Loucy (cell line): ENCODE data around the gene SOX1.

Source experiments
- H2AFZ ChIP-seq: fragments of 200-600 bp; sonication (generic); 2 replicates; pipeline ENCODE4 v1.6.0; 2016; ENCODE audit warnings: antibody characterized with exemption, mild to moderate bottlenecking, low read length, moderate library complexity
- H3F3A ChIP-seq: fragments of 200-600 bp; 2 replicates; pipeline ENCODE4 v1.6.0; 2016; ENCODE audit warnings: antibody characterized with exemption, low read depth, mild to moderate bottlenecking
- H3K27me3 ChIP-seq: fragments of 200-600 bp; sonication (generic); 2 replicates; pipeline ENCODE4 v1.6.1; 2014; ENCODE audit warnings: low read length, mild to moderate bottlenecking; ENCODE audit not compliant: insufficient read depth, poor library complexity, severe bottlenecking
- H3K36me3 ChIP-seq: fragments of 200-600 bp; sonication (generic); 2 replicates; pipeline ENCODE4 v1.6.1; 2016; ENCODE audit warnings: low read length; ENCODE audit not compliant: insufficient read depth
- H3K4me1 ChIP-seq: fragments of 200-600 bp; sonication (generic); 2 replicates; pipeline ENCODE4 v1.5.1; 2014; ENCODE audit warnings: low read length, mild to moderate bottlenecking; ENCODE audit not compliant: insufficient read depth, poor library complexity, severe bottlenecking
- H3K4me2 ChIP-seq: fragments of 200-600 bp; sonication (generic); 2 replicates; pipeline ENCODE4 v1.6.0; 2014; ENCODE audit warnings: antibody characterized with exemption, low read length, low read depth, mild to moderate bottlenecking; ENCODE audit not compliant: poor library complexity, severe bottlenecking
- H3K4me3 ChIP-seq: fragments of 200-600 bp; sonication (generic); 2 replicates; pipeline ENCODE4 v1.5.1; 2014; ENCODE audit warnings: low read length, mild to moderate bottlenecking, mixed read lengths; ENCODE audit not compliant: poor library complexity, severe bottlenecking
- H3K79me2 ChIP-seq: fragments of 200-600 bp; sonication (generic); 2 replicates; pipeline ENCODE4 v1.6.1; 2014; ENCODE audit warnings: low read length; ENCODE audit not compliant: insufficient read depth
- H3K9ac ChIP-seq: fragments of 200-600 bp; sonication (generic); 2 replicates; pipeline ENCODE4 v1.6.0; 2014; ENCODE audit warnings: mild to moderate bottlenecking, low read depth, low read length, moderate library complexity; ENCODE audit not compliant: poor library complexity, severe bottlenecking
- H3K9me2 ChIP-seq: fragments of 200-600 bp; sonication (generic); replicated peaks from 2 replicates; pipeline ENCODE4 v1.6.1; 2016; ENCODE audit warnings: low read depth, low read length, mixed read lengths
- H3K9me3 ChIP-seq: fragments of 200-600 bp; sonication (generic); 2 replicates; pipeline ENCODE4 v1.6.1; 2014; ENCODE audit warnings: mild to moderate bottlenecking, antibody characterized with exemption, low read length, low read depth; ENCODE audit not compliant: insufficient read depth
- H4K20me1 ChIP-seq: fragments of 200-600 bp; sonication (generic); 2 replicates; pipeline ENCODE4 v1.6.0; 2014; ENCODE audit warnings: antibody characterized with exemption, low read length, mild to moderate bottlenecking; ENCODE audit not compliant: insufficient read depth, poor library complexity, severe bottlenecking
- EZH2phosphoT487 ChIP-seq: fragments of 200-600 bp; IDR thresholded peaks from 2 replicates; pipeline ENCODE4 v1.6.1; 2018; ENCODE audit warnings: antibody characterized with exemption, mild to moderate bottlenecking, moderate library complexity, borderline replicate concordance
- TF ChIP-seq, protein P1 (sequence below): fragments of 200-600 bp; sonication (generic); conservative IDR thresholded peaks from 2 replicates; pipeline ENCODE4 v1.5.1; 2014; ENCODE audit warnings: mild to moderate bottlenecking, antibody characterized with exemption, low read length

Gene SOX1

DNA sequence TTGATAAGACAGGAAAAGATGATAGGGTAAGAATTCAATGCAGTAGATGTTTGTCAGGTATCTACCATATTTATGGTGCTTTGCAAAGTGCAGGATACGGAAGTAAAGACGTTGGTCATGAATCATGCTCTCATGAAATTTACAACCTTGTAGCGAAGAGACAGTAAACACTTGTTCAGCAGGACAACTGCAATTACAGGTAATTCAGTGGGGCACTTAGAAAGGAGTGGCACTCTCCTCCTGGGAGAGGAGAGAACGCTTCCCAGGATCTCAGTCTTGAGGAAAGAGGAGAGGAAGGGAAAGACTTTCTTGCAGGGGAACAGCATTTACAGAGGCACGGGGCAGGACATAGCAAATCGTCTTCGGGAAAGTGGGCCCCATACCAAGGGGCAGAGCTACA lies 46.4 kb downstream of the SOX1 start:
- Histone ChIP-seq H3K4me1 (no peaks in the 10 kb centered on the region), H3K4me2 (no peak overlapping the region), H2AFZ (no peak overlapping the region), H3F3A (no peaks in the 10 kb centered on the region), H3K36me3 (no peaks in the 10 kb centered on the region), H3K79me2 (no peaks in the 10 kb centered on the region), H3K27me3 (no peaks in the 10 kb centered on the region), H3K9me2 (no peaks in the 10 kb centered on the region), H3K4me3 (no peak overlapping the region), H4K20me1 (no peaks in the 10 kb centered on the region), H3K9me3 (peaks cover 2% of the 10 kb centered on the region; the same call in 1 of the 2 replicates), H3K9ac (no peak overlapping the region)
- TF ChIP-seq, protein P1, sequence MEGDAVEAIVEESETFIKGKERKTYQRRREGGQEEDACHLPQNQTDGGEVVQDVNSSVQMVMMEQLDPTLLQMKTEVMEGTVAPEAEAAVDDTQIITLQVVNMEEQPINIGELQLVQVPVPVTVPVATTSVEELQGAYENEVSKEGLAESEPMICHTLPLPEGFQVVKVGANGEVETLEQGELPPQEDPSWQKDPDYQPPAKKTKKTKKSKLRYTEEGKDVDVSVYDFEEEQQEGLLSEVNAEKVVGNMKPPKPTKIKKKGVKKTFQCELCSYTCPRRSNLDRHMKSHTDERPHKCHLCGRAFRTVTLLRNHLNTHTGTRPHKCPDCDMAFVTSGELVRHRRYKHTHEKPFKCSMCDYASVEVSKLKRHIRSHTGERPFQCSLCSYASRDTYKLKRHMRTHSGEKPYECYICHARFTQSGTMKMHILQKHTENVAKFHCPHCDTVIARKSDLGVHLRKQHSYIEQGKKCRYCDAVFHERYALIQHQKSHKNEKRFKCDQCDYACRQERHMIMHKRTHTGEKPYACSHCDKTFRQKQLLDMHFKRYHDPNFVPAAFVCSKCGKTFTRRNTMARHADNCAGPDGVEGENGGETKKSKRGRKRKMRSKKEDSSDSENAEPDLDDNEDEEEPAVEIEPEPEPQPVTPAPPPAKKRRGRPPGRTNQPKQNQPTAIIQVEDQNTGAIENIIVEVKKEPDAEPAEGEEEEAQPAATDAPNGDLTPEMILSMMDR = no peak

DNA sequence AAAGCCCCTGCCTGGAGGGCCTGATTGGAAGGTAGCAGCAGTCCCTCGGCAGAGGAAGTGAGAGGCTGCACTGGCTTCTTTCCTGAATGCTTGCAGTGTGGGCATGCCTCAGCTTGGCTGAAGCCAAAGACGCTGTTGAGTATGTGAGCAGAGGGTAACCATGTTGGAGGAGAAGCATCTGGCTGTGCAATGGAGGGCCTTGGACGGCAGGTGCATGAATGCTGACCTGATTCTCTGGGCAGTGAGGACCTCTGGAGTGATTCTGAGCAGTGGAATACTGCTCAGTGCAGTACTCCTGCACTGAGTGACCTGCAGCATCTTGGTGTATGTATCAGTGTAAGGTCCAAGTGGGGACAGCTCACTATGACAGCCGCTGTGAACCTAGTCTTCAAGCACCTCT lies 46.9 kb downstream of the SOX1 start:
- Histone ChIP-seq H2AFZ (no peak overlapping the region), H3K4me1 (no peaks in the 10 kb centered on the region), H3K9ac (no peak overlapping the region), H3K79me2 (no peaks in the 10 kb centered on the region), H3F3A (no peaks in the 10 kb centered on the region), H3K27me3 (no peaks in the 10 kb centered on the region), H3K36me3 (no peaks in the 10 kb centered on the region), H3K9me2 (no peaks in the 10 kb centered on the region), H4K20me1 (no peaks in the 10 kb centered on the region), H3K4me2 (no peak overlapping the region), H3K9me3 (peaks cover 2% of the 10 kb centered on the region; the same call in 1 of the 2 replicates), H3K4me3 (no peak overlapping the region)
- TF ChIP-seq, protein P1 = no peak
- no peak for TF ChIP-seq EZH2phosphoT487

DNA sequence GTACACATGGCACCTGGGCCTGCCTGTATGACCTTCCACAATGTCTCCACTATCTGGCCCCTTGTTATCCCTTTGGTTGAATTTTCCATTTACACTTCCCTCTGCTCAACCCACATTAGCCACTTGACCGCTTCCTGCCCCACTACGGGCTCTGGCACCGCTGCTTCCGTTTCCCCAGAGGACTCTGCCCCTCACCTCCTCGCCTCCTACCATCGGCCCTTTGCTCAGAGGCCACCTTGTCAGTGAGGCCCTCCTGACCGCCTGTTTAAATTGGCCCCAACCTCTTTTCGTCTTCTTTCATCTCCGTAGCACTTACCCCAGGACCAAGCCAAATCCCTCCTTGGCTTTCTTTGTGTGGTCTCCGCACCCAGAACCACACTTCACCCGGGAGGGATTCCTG lies 47.4 kb downstream of the SOX1 start:
- no peak overlapping the region for H3K9ac ChIP-seq
- peaks cover 2% of the 10 kb centered on the region; the same call in 1 of the 2 replicates for H3K9me3 ChIP-seq
- no peak overlapping the region for H3K4me3 ChIP-seq
- no peaks in the 10 kb centered on the region for H3K9me2 ChIP-seq
- no peaks in the 10 kb centered on the region for H4K20me1 ChIP-seq
- H2AFZ ChIP-seq = no peak overlapping the region
- no peaks in the 10 kb centered on the region for H3K27me3 ChIP-seq
- TF ChIP-seq, protein P1 = no peak
- TF ChIP-seq EZH2phosphoT487 = no peak
- no peaks in the 10 kb centered on the region for H3K4me1 ChIP-seq
- no peak overlapping the region for H3K4me2 ChIP-seq
- H3F3A ChIP-seq = no peaks in the 10 kb centered on the region
- no peaks in the 10 kb centered on the region for H3K36me3 ChIP-seq
- no peaks in the 10 kb centered on the region for H3K79me2 ChIP-seq
